ENCODE measurements around the gene MED13L. TPM values are rescaled to one million over a fixed set of nuclear protein-coding genes. Genes with fewer than 3 reads are reported as not detected.
"Not testable (repeated sequence)": the region's sequence is repeated elsewhere in the genome, so short reads cannot be mapped to it uniquely, and the experiment has no call there.

Gene MED13L
- total RNA-seq, 1 donor from 2014 or later = 49.0 TPM

GRCh38 chr12:116299665-116300328 is 22.3 kb upstream of the MED13L start:
- Mint-ChIP-seq H3K36me3 (ENCODE audit: low read depth) (no peaks in the 10 kb centered on the region), H3K9me3 (no peaks in the 10 kb centered on the region), H3K27me3 (ENCODE audit: low read depth) (peaks cover 39% of the 10 kb centered on the region), H3K27ac (no peak overlapping the region), H3K4me3 (ENCODE audit: low read depth) (no peak overlapping the region), H3K4me1 (ENCODE audit: low read depth) (no peaks in the 10 kb centered on the region)
- intact Hi-C loops (cut with micrococcal nuclease) = no loop called here
- no peak for DNase-seq (ENCODE audit: low spot score)

GRCh38 chr12:116299064-116299463 is 21.6 kb upstream of the MED13L start:
- Mint-ChIP-seq H3K27me3 (ENCODE audit: low read depth) (peaks cover 43% of the 10 kb centered on the region), H3K27ac (no peak overlapping the region)
- intact Hi-C loops (cut with micrococcal nuclease) = no loop called here

GRCh38 chr12:116298578-116298977 is 21.1 kb upstream of the MED13L start:
- Mint-ChIP-seq H3K27ac (no peak overlapping the region), H3K36me3 (ENCODE audit: low read depth) (no peaks in the 10 kb centered on the region), H3K4me1 (ENCODE audit: low read depth) (no peaks in the 10 kb centered on the region), H3K27me3 (ENCODE audit: low read depth) (peaks cover 46% of the 10 kb centered on the region), H3K9me3 (no peaks in the 10 kb centered on the region), H3K4me3 (ENCODE audit: low read depth) (no peak overlapping the region)
- intact Hi-C loops (cut with micrococcal nuclease) = no loop called here
- DNase-seq (ENCODE audit: low spot score) = no peak

More at GRCh38 chr12:116299064-116299463, 21.6 kb upstream of the MED13L start:
- Mint-ChIP-seq H3K36me3 (ENCODE audit: low read depth) (no peaks in the 10 kb centered on the region), H3K9me3 (no peaks in the 10 kb centered on the region), H3K4me3 (ENCODE audit: low read depth) (no peak overlapping the region), H3K4me1 (ENCODE audit: low read depth) (no peaks in the 10 kb centered on the region)
- no peak for DNase-seq (ENCODE audit: low spot score)

GRCh38 chr12:116297224-116297834 is 19.8 kb upstream of the MED13L start:
- Mint-ChIP-seq H3K4me1 (ENCODE audit: low read depth) (no peaks in the 10 kb centered on the region), H3K4me3 (ENCODE audit: low read depth) (no peak overlapping the region), H3K9me3 (no peaks in the 10 kb centered on the region), H3K36me3 (ENCODE audit: low read depth) (no peaks in the 10 kb centered on the region), H3K27ac (no peak overlapping the region), H3K27me3 (ENCODE audit: low read depth) (peaks cover 49% of the 10 kb centered on the region)
- intact Hi-C loops (cut with micrococcal nuclease) = no loop called here
- DNase-seq (ENCODE audit: low spot score) = no peak

- Mint-ChIP-seq H3K36me3 (ENCODE audit: low read depth) (no peaks in the 10 kb centered on the region), H3K4me3 (ENCODE audit: low read depth) (no peak overlapping the region), H3K27me3 (ENCODE audit: low read depth) (peaks cover 39% of the 10 kb centered on the region), H3K9me3 (no peaks in the 10 kb centered on the region), H3K4me1 (ENCODE audit: low read depth) (no peaks in the 10 kb centered on the region), H3K27ac (no peak overlapping the region)
- no peak for DNase-seq (ENCODE audit: low spot score)
- intact Hi-C loops (cut with micrococcal nuclease) = no loop called here
These were observed 18.1 kb upstream of the MED13L start for GRCh38 chr12:116295327-116296263.

GRCh38 chr12:116294454-116295165 is 17.1 kb upstream of the MED13L start:
- Mint-ChIP-seq H3K27me3 (ENCODE audit: low read depth) (peaks cover 35% of the 10 kb centered on the region), H3K9me3 (no peaks in the 10 kb centered on the region), H3K4me1 (ENCODE audit: low read depth) (no peaks in the 10 kb centered on the region), H3K4me3 (ENCODE audit: low read depth) (no peak overlapping the region), H3K36me3 (ENCODE audit: low read depth) (no peaks in the 10 kb centered on the region), H3K27ac (no peak overlapping the region)
- intact Hi-C loops (cut with micrococcal nuclease) = no loop called here
- DNase-seq (ENCODE audit: low spot score) = no peak

GRCh38 chr12:116293687-116294453 is 16.4 kb upstream of the MED13L start:
- H3K9me3 Mint-ChIP-seq = no peaks in the 10 kb centered on the region
- no peaks in the 10 kb centered on the region for H3K36me3 Mint-ChIP-seq (ENCODE audit: low read depth)
- H3K4me1 Mint-ChIP-seq (ENCODE audit: low read depth) = no peaks in the 10 kb centered on the region
- DNase-seq (ENCODE audit: low spot score) = no peak
- H3K27ac Mint-ChIP-seq = no peak overlapping the region
- H3K27me3 Mint-ChIP-seq (ENCODE audit: low read depth) = peaks cover 34% of the 10 kb centered on the region
- no peak overlapping the region for H3K4me3 Mint-ChIP-seq (ENCODE audit: low read depth)
- intact Hi-C loops (cut with micrococcal nuclease) = no loop called here

- H3K9me3 Mint-ChIP-seq = no peaks in the 10 kb centered on the region
- H3K27ac Mint-ChIP-seq = no peak overlapping the region
- no peak overlapping the region for H3K4me3 Mint-ChIP-seq (ENCODE audit: low read depth)
- DNase-seq (ENCODE audit: low spot score) = no peak
- H3K4me1 Mint-ChIP-seq (ENCODE audit: low read depth) = peaks cover 1% of the 10 kb centered on the region
- intact Hi-C loops (cut with micrococcal nuclease) = no loop called here
- H3K36me3 Mint-ChIP-seq (ENCODE audit: low read depth) = no peaks in the 10 kb centered on the region
- H3K27me3 Mint-ChIP-seq (ENCODE audit: low read depth) = peaks cover 18% of the 10 kb centered on the region
These were observed 13.7 kb upstream of the MED13L start for GRCh38 chr12:116291218-116291617.

GRCh38 chr12:116288735-116289134 is 11.2 kb upstream of the MED13L start:
- no peak for DNase-seq (ENCODE audit: low spot score)
- peaks cover 1% of the 10 kb centered on the region for H3K4me1 Mint-ChIP-seq (ENCODE audit: low read depth)
- intact Hi-C loops (cut with micrococcal nuclease) = no loop called here
- H3K36me3 Mint-ChIP-seq (ENCODE audit: low read depth) = no peaks in the 10 kb centered on the region
- peaks cover 5% of the 10 kb centered on the region for H3K27me3 Mint-ChIP-seq (ENCODE audit: low read depth)
- H3K27ac Mint-ChIP-seq = no peak overlapping the region
- H3K9me3 Mint-ChIP-seq = no peaks in the 10 kb centered on the region
- no peak overlapping the region for H3K4me3 Mint-ChIP-seq (ENCODE audit: low read depth)

- DNase-seq (ENCODE audit: low spot score) = no peak
- H3K27ac Mint-ChIP-seq = no peak overlapping the region
- no peaks in the 10 kb centered on the region for H3K36me3 Mint-ChIP-seq (ENCODE audit: low read depth)
- H3K27me3 Mint-ChIP-seq (ENCODE audit: low read depth) = peaks cover 3% of the 10 kb centered on the region
- H3K4me3 Mint-ChIP-seq (ENCODE audit: low read depth) = no peak overlapping the region
- H3K4me1 Mint-ChIP-seq (ENCODE audit: low read depth) = peaks cover 5% of the 10 kb centered on the region
- H3K9me3 Mint-ChIP-seq = no peaks in the 10 kb centered on the region
- intact Hi-C loops (cut with micrococcal nuclease) = no loop called here
These were observed 10.4 kb upstream of the MED13L start for GRCh38 chr12:116287842-116288301.

GRCh38 chr12:116284396-116284795 is 6.9 kb upstream of the MED13L start:
- peaks cover 3% of the 10 kb centered on the region for H3K27me3 Mint-ChIP-seq (ENCODE audit: low read depth)
- no peaks in the 10 kb centered on the region for H3K36me3 Mint-ChIP-seq (ENCODE audit: low read depth)
- intact Hi-C loops (cut with micrococcal nuclease) = loop anchor here (5.0 kb wide), 1 partner anchor 93 kb away; no protein-coding TSS in a partner anchor
- H3K27ac Mint-ChIP-seq = no peak overlapping the region
- H3K4me3 Mint-ChIP-seq (ENCODE audit: low read depth) = no peak overlapping the region
- peaks cover 15% of the 10 kb centered on the region for H3K4me1 Mint-ChIP-seq (ENCODE audit: low read depth)
- no peaks in the 10 kb centered on the region for H3K9me3 Mint-ChIP-seq
- no peak for DNase-seq (ENCODE audit: low spot score)

GRCh38 chr12:116283881-116284280 is 6.4 kb upstream of the MED13L start:
- H3K9me3 Mint-ChIP-seq; H3K27ac Mint-ChIP-seq; H3K4me3 Mint-ChIP-seq (ENCODE audit: low read depth); H3K36me3 Mint-ChIP-seq (ENCODE audit: low read depth); H3K27me3 Mint-ChIP-seq (ENCODE audit: low read depth); DNase-seq (ENCODE audit: low spot score): not testable (repeated sequence)
- intact Hi-C loops (cut with micrococcal nuclease) = loop anchor here (2.0 to 5.0 kb wide), 2 partner anchors 41 to 93 kb away; no protein-coding TSS in a partner anchor
- H3K4me1 Mint-ChIP-seq (ENCODE audit: low read depth) = peaks cover 16% of the 10 kb centered on the region
